Astrocyte (in vitro differentiated cells and primary cell): ENCODE data around the gene LRRC3.

Source experiments
- EZH2 ChIP-seq: IDR thresholded peaks from 2 replicates; pipeline ENCODE4 v1.6.1; 2012; ENCODE audit warnings: mild to moderate bottlenecking, low read length, inconsistent platforms; ENCODE audit not compliant: insufficient read depth
- TF ChIP-seq, protein P1 (sequence below): IDR thresholded peaks from 2 replicates; pipeline ENCODE4 v1.5.1; 2011; ENCODE audit warnings: low read depth, mild to moderate bottlenecking, inconsistent platforms, low read length, moderate library complexity; ENCODE audit not compliant: insufficient read depth

DNA sequence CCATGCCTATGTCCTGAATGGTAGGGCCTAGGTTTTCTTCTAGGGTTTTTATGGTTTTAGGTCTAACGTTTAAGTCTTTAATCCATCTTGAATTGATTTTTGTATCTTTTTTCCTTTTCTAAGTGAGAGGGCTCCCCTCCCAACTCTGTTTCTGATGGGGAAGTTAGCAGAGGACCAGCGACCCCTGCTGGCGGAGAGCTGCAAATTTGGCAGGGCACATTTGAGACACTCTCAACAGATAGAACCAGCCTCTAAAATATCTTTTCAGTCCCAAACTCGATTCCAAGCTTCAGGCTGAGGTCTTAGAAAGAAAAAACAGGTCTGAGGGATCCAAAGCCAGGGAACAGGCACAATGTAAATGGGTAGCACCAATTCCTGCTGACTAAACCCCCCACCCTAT lies 32.5 kb downstream of the LRRC3 start:
- no peak for TF ChIP-seq EZH2
- TF ChIP-seq, protein P1, sequence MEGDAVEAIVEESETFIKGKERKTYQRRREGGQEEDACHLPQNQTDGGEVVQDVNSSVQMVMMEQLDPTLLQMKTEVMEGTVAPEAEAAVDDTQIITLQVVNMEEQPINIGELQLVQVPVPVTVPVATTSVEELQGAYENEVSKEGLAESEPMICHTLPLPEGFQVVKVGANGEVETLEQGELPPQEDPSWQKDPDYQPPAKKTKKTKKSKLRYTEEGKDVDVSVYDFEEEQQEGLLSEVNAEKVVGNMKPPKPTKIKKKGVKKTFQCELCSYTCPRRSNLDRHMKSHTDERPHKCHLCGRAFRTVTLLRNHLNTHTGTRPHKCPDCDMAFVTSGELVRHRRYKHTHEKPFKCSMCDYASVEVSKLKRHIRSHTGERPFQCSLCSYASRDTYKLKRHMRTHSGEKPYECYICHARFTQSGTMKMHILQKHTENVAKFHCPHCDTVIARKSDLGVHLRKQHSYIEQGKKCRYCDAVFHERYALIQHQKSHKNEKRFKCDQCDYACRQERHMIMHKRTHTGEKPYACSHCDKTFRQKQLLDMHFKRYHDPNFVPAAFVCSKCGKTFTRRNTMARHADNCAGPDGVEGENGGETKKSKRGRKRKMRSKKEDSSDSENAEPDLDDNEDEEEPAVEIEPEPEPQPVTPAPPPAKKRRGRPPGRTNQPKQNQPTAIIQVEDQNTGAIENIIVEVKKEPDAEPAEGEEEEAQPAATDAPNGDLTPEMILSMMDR = peak; percentile 29
